HepG2 (cell line): ENCODE results near the gene SEPTIN3. TPM values are rescaled to one million over a fixed set of nuclear protein-coding genes. Genes with fewer than 3 reads are reported as not detected.

Experiments used
- ATAC-seq: fragments of 200-7000 bp; cut with Tn5 transposase; 3 replicates; pipeline ENCODE4 v1.9.1; 2020; ENCODE audit warnings: mild to moderate bottlenecking, moderate library complexity
- BruUV-seq: library from RNA; stranded (reverse); fragments of 400-500 nt; replicated peaks from 2 replicates; lab custom pipeline; 2021; lab: Mats Ljungman, UMichigan
- CTCF ChIA-PET: fragments of 300-600 bp; formaldehyde crosslinking; extraction: SDS; loops from one replicate; lab custom pipeline; 2021; ENCODE audit warnings: low total read pairs, inconsistent platforms, low intra/inter-chr PET ratio; lab: Yijun Ruan, JAX
- POLR2A ChIA-PET: fragments of 350-600 bp; sonication (Branson Sonifier 250); formaldehyde crosslinking; loops from one replicate; lab custom pipeline; 2020; ENCODE audit warnings: antibody characterized with exemption, inconsistent platforms; lab: Yijun Ruan, JAX
- DNase-seq: peaks from one replicate; pipeline ENCODE4 v3.0.0-alpha.2; 2015; ENCODE audit warnings: low spot score
- FAIRE-seq: peaks from 3 replicates; lab custom pipeline; 2011; peaks lifted over from hg19 to GRCh38; lab: Jason Lieb, UNC
- H2AFZ ChIP-seq: one replicate; pipeline ENCODE4 v1.6.1; 2011; ENCODE audit warnings: low read length, inconsistent platforms
- H3K27ac ChIP-seq: fragments of 300-600 bp; 3 replicates; pipeline ENCODE4 v1.8.0; 2011; ENCODE audit warnings: mixed run types, mild to moderate bottlenecking, mixed read lengths, low read length, inconsistent platforms; ENCODE audit not compliant: insufficient read depth; ENCODE audit errors: extremely low read length
- H3K27me3 ChIP-seq, 2 experiments: fragments of 200-600 bp in 1 of 2; 2 replicates in 1 of 2; 3 replicates in 1 of 2; pipeline versions ENCODE4 v1.6.0 to v1.8.0; 2011; ENCODE audit warnings: low read length in 2 of 2, mild to moderate bottlenecking in 2 of 2, moderate library complexity in 2 of 2, inconsistent platforms in 1 of 2; ENCODE audit not compliant: insufficient read depth in 2 of 2, control insufficient read depth in 1 of 2
- H3K36me3 ChIP-seq, 2 experiments: fragments of 200-600 bp in 1 of 2; replicated peaks in 1 of 2; 2 replicates in 1 of 2; 3 replicates in 1 of 2; pipeline versions ENCODE4 v1.5.1 to v1.8.0; 2011; ENCODE audit warnings: low read length in 2 of 2, inconsistent platforms in 1 of 2; ENCODE audit not compliant: insufficient read depth in 2 of 2, control insufficient read depth in 1 of 2
- H3K4me1 ChIP-seq: 2 replicates; pipeline ENCODE4 v1.5.1; 2012; ENCODE audit warnings: low read length, inconsistent platforms; ENCODE audit not compliant: insufficient read depth
- H3K4me2 ChIP-seq: 2 replicates; pipeline ENCODE4 v1.6.0; 2011; ENCODE audit warnings: low read depth, low read length, inconsistent platforms
- H3K4me3 ChIP-seq, 3 experiments: fragments of 200-600 bp in 1 of 3; sonication (generic), shearing (Covaris generic) in 1 of 3; replicated peaks in 1 of 3; 2 replicates each; pipeline ENCODE4 v1.5.1; 2011 to 2016; ENCODE audit warnings: low read length in 3 of 3, inconsistent platforms in 2 of 3, low read depth in 2 of 3, mild to moderate bottlenecking in 2 of 3, control low read depth in 1 of 3, mixed read lengths in 1 of 3; ENCODE audit not compliant: insufficient read depth in 1 of 3
- H3K79me2 ChIP-seq: one replicate; pipeline ENCODE4 v1.6.1; 2011; ENCODE audit warnings: low read length, inconsistent platforms; ENCODE audit not compliant: insufficient read depth
- H3K9ac ChIP-seq: 2 replicates; pipeline ENCODE4 v1.6.0; 2011; ENCODE audit warnings: mild to moderate bottlenecking, low read depth, low read length, inconsistent platforms; ENCODE audit not compliant: insufficient read depth
- H3K9me3 ChIP-seq: 2 replicates; pipeline ENCODE4 v1.5.1; 2012; ENCODE audit warnings: mild to moderate bottlenecking, low read length
- H4K20me1 ChIP-seq: 2 replicates; pipeline ENCODE4 v1.6.0; 2011; ENCODE audit warnings: inconsistent platforms, mild to moderate bottlenecking, low read length, moderate library complexity; ENCODE audit not compliant: insufficient read depth
- CTCF ChIP-seq: sonication (generic); formaldehyde crosslinking; IDR thresholded peaks from 2 replicates; pipeline ENCODE4 v1.5.0; 2020; ENCODE audit warnings: mild to moderate bottlenecking, missing genetic modification reagents, moderate library complexity
- E2F5 ChIP-seq: sonication (generic); formaldehyde crosslinking; conservative IDR thresholded peaks from 2 replicates; pipeline ENCODE4 v1.4.0; 2020; ENCODE audit warnings: missing genetic modification reagents
- ETV5 ChIP-seq: IDR thresholded peaks from 2 replicates; pipeline ENCODE4 v1.6.1; 2018; ENCODE audit warnings: missing biosample characterization, missing genetic modification reagents, inconsistent platforms, borderline replicate concordance
- HNF4A ChIP-seq: sonication (generic); formaldehyde crosslinking; IDR thresholded peaks from 2 replicates; pipeline ENCODE4 v1.4.0; 2020; ENCODE audit warnings: missing genetic modification reagents
- NFYC ChIP-seq: IDR thresholded peaks from 2 replicates; pipeline ENCODE4 v1.6.1; 2016; ENCODE audit warnings: missing genetic modification reagents, missing compliant biosample characterization
- PAF1 ChIP-seq: IDR thresholded peaks from 2 replicates; pipeline ENCODE4 v1.6.1; 2016; ENCODE audit warnings: missing genetic modification reagents, missing compliant biosample characterization
- PHB2 ChIP-seq: fragments of 450-650 bp; IDR thresholded peaks from 2 replicates; pipeline ENCODE4 v1.6.1; 2018; ENCODE audit not compliant: partially characterized antibody
- RAD21 ChIP-seq: fragments of 450-650 bp; formaldehyde crosslinking; IDR thresholded peaks from 2 replicates; pipeline ENCODE4 v1.5.0; 2020; ENCODE audit warnings: mild to moderate bottlenecking
- ZBTB33 ChIP-seq: sonication (generic); formaldehyde crosslinking; IDR thresholded peaks from 2 replicates; pipeline ENCODE4 v1.4.0; 2020; ENCODE audit warnings: missing genetic modification reagents
- ZFAT ChIP-seq: sonication (generic); formaldehyde crosslinking; conservative IDR thresholded peaks from 2 replicates; pipeline ENCODE4 v1.8.1; 2023; ENCODE audit warnings: missing genetic modification reagents, inconsistent platforms
- ZMYM4 ChIP-seq: sonication (generic); formaldehyde crosslinking; IDR thresholded peaks from 2 replicates; pipeline ENCODE4 v1.8.1; 2023; ENCODE audit warnings: mild to moderate bottlenecking, missing genetic modification reagents
- ZNF563 ChIP-seq: sonication (generic); formaldehyde crosslinking; IDR thresholded peaks from 2 replicates; pipeline ENCODE4 v1.8.0; 2022; ENCODE audit warnings: mild to moderate bottlenecking, moderate library complexity, missing genetic modification reagents
- ZNF574 ChIP-seq: sonication (generic); formaldehyde crosslinking; IDR thresholded peaks from 2 replicates; pipeline ENCODE4 v1.4.0; 2020; ENCODE audit warnings: missing genetic modification reagents
- WGBS: methylation state at CpG from one replicate; pipeline ENCODE4 v1.1.6; 2017; ENCODE audit warnings: low lambda C conversion rate; 5-methylcytosine and 5-hydroxymethylcytosine counted together
- in situ Hi-C: cut with HindIII; loops from 2 replicates; pipeline ENCODE4 v1.10.0; 2017; ENCODE audit warnings: low pct_unique_long_range_greater_than_20kb; ENCODE audit not compliant: extremely low pct_ligation_motif_present
- intact Hi-C: fragments of 100-400 bp; cut with micrococcal nuclease; formaldehyde crosslinking; loops from one replicate; pipeline ENCODE4 v1.10.0; 2022; ENCODE audit not compliant: unreplicated experiment
- polyA plus RNA-seq, 8 experiments: library from polyadenylated mRNA; depleted of rRNA in 3 of 8; stranded (reverse) in 7 of 8; unstranded in 1 of 8; fragments of >200 nt; fragmentation: Illumina TruSeq in 4 of 8; extraction: Trizol in 4 of 8; gene quantifications; 2 replicates each; pipeline versions ENCODE4 v1.2.1 to v1.2.3, GENCODE V29; 2011 to 2016; ENCODE audit warnings: low read depth in 4 of 8, missing spikeins in 1 of 8, mixed read lengths in 1 of 8; ENCODE audit not compliant: insufficient read depth in 1 of 8
- total RNA-seq, 5 experiments: library from RNA; depleted of rRNA; stranded (reverse); fragments of >200 nt; fragmentation: Illumina TruSeq; extraction: Trizol; gene quantifications; 2 replicates each; pipeline ENCODE4 v1.2.3, GENCODE V29; 2016; ENCODE audit warnings: low read depth in 1 of 5
- TF ChIP-seq, protein P1 (sequence below): sonication (generic); formaldehyde crosslinking; IDR thresholded peaks from 2 replicates; pipeline ENCODE4 v1.5.1; 2020; ENCODE audit warnings: missing genetic modification reagents, mild to moderate bottlenecking, borderline replicate concordance

The SEPTIN3 gene
- total and polyA plus RNA-seq, 2 of the 13 experiments (the other 11 are each of a cell fraction or from before 2014, with no cell fraction given), result 0.04 TPM; not detected in 1

- WGBS, result 83% methylated on average over 8 of the region's 13 CpGs
- intact Hi-C loops, result loop anchor here (1.0 kb wide), 2 partner anchors 195 to 244 kb away; no protein-coding TSS in a partner anchor
- Histone ChIP-seq H3K79me2 (peaks cover 10% of the 10 kb centered on the region), H4K20me1 (no peaks in the 10 kb centered on the region), H3K9me3 (no peaks in the 10 kb centered on the region), H3K4me3 (no peak overlapping the region), H3K36me3 (peaks cover 11 to 49% of the 10 kb centered on the region in 2 experiments), H3K27me3 (no peaks in the 10 kb centered on the region), H3K4me2 (no peak overlapping the region), H3K4me1 (peaks cover 33% of the 10 kb centered on the region), H3K27ac (no peak overlapping the region), H3K9ac (no peak overlapping the region), H2AFZ (no peak overlapping the region)
- no TSS peak for BruUV-seq
- ChIA-PET CTCF (interaction anchor here (1.2 to 2.7 kb wide), 4 partner anchors 118 to 274 kb away, joined by 5 to 22 read pairs (median 16); no protein-coding TSS in a partner anchor), POLR2A (interaction anchor here (0.7 to 1.5 kb wide), 4 partner anchors 109 to 244 kb away, joined by 3 to 4 read pairs (median 4); partner anchors contain the start of genes CCDC134 and SREBF2)
- DNase-seq, result peak; percentile 66
- peak; percentile 93 for FAIRE-seq
- peak; percentile 92 for ATAC-seq
- in situ Hi-C loops, result loop anchor here (5.0 kb wide), 1 partner anchor 244 kb away; the partner anchor contains the start of gene MEI1
- TF ChIP-seq ZFAT (no peak), ZBTB33 (peak; percentile 81; the same call in 1 of the 2 replicates), HNF4A (CRISPR knock-in tag) (peak; percentile 55), E2F5 (CRISPR knock-in tag) (no peak), PAF1 (CRISPR knock-in tag) (no peak), RAD21 (CRISPR knock-in tag) (peak; percentile 94), NFYC (CRISPR knock-in tag) (0 out of 2 replicates have a peak, but pooled peaks have one; percentile 11), ZMYM4 (CRISPR knock-in tag) (peak; percentile 39; the same call in 1 of the 2 replicates), PHB2 (no peak), CTCF (CRISPR knock-in tag) (peak; percentile 98), ZNF563 (CRISPR knock-in tag) (no peak), ETV5 (peak; percentile 28; the same call in 1 of the 2 replicates), ZNF574 (CRISPR knock-in tag) (no peak)
- TF ChIP-seq, protein P1, sequence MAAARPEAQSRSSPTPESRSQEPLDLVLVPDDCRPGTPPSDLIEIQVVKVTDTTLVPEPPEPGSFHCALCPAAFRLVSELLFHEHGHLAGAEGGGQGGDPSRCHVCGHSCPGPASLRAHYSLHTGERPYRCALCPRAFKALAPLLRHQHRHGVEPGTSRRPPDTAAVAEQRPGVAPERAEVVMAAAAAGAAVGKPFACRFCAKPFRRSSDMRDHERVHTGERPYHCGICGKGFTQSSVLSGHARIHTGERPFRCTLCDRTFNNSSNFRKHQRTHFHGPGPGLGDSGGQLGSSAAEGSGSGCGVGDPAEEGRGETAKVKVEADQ (CRISPR knock-in tag), result no peak
Observed at GRCh38 chr22:41940832-41941765, 28.1 kb upstream of the SEPTIN3 start.
